ENCODE measurements around the gene ATG2A.

- no peak for TF ChIP-seq CTCF (IDR thresholded peaks at IDR 0.05; ENCODE audit: insufficient read depth, low read length)
- no peak for TF ChIP-seq POLR2AphosphoS5 (IDR thresholded peaks at IDR 0.05; ENCODE audit: low read depth)
- TF ChIP-seq GABPA (IDR thresholded peaks at IDR 0.05; ENCODE audit: low read depth): no peak
- TF ChIP-seq SPI1 (IDR thresholded peaks at IDR 0.05; ENCODE audit: borderline replicate concordance, low read depth): no peak
- TF ChIP-seq REST (IDR thresholded peaks at IDR 0.05; ENCODE audit: insufficient replicate concordance, low read depth): no peak
Measured at GRCh38 chr11:64911142-64911541, 5.9 kb downstream of the ATG2A start.

Measured in HL-60 (cell line).